Liver (tissue), 9 donors: ENCODE results near the gene CDK5RAP2. TPM values are rescaled to one million over a fixed set of nuclear protein-coding genes. Genes with fewer than 3 reads are reported as not detected.

Source experiments
- DNase-seq: peaks from one replicate; pipeline ENCODE4 v3.0.0-alpha.2; 2017; ENCODE audit warnings: low spot score
- H3K27ac ChIP-seq, 2 donors: one replicate each; pipeline ENCODE4 v1.7.0; 2013; ENCODE audit warnings: inconsistent platforms in 2 of 2, low read length in 2 of 2, control low read depth in 1 of 2, low read depth in 1 of 2, mild to moderate bottlenecking in 1 of 2
- H3K27me3 ChIP-seq, 4 donors: one replicate each; pipeline versions ENCODE4 v1.6.1 to v1.7.0; 2013; ENCODE audit warnings: low read length in 3 of 4, inconsistent platforms in 1 of 4, mild to moderate bottlenecking in 1 of 4, moderate library complexity in 1 of 4; ENCODE audit not compliant: control insufficient read depth in 4 of 4, insufficient read depth in 4 of 4
- H3K36me3 ChIP-seq, 4 donors: one replicate each; pipeline versions ENCODE4 v1.6.1 to v1.7.0; 2013; ENCODE audit warnings: low read length in 3 of 4, mild to moderate bottlenecking in 3 of 4, low read depth in 1 of 4, moderate library complexity in 1 of 4; ENCODE audit not compliant: control insufficient read depth in 4 of 4, insufficient read depth in 3 of 4
- H3K4me1 ChIP-seq, 4 donors: one replicate each; pipeline versions ENCODE4 v1.6.1 to v1.7.0; 2013; ENCODE audit warnings: low read length in 3 of 4, mild to moderate bottlenecking in 3 of 4, moderate library complexity in 1 of 4; ENCODE audit not compliant: control insufficient read depth in 4 of 4, insufficient read depth in 4 of 4
- H3K4me3 ChIP-seq, 3 donors: one replicate each; pipeline versions ENCODE4 v1.6.1 to v1.7.0; 2013; ENCODE audit warnings: low read length in 3 of 3, control low read depth in 1 of 3, low read depth in 1 of 3, mild to moderate bottlenecking in 1 of 3
- H3K9ac ChIP-seq, 2 donors: one replicate each; pipeline ENCODE4 v1.7.0; 2013; ENCODE audit warnings: low read length in 2 of 2, mild to moderate bottlenecking in 2 of 2, moderate library complexity in 2 of 2, control low read depth in 1 of 2, low read depth in 1 of 2
- H3K9me3 ChIP-seq, 4 donors: one replicate each; pipeline versions ENCODE4 v1.6.1 to v1.7.0; 2013; ENCODE audit warnings: low read length in 3 of 4; ENCODE audit not compliant: control insufficient read depth in 4 of 4
- ATF3 ChIP-seq: IDR thresholded peaks from 2 replicates; pipeline ENCODE4 v1.6.1; 2016; ENCODE audit warnings: antibody characterized with exemption
- CTCF ChIP-seq: fragments of 150-350 bp; IDR thresholded peaks from 2 replicates; pipeline ENCODE4 v1.5.1; 2017; ENCODE audit warnings: improper control_type of control experiment, low read depth, low read length; ENCODE audit not compliant: missing input control
- EGR1 ChIP-seq, 2 donors: IDR thresholded peaks; 2 replicates each; pipeline ENCODE4 v1.6.1; 2016 to 2018; ENCODE audit warnings: antibody characterized with exemption in 2 of 2, low read depth in 2 of 2
- FOXA1 ChIP-seq: IDR thresholded peaks from 2 replicates; pipeline ENCODE4 v1.6.1; 2016; ENCODE audit warnings: antibody characterized with exemption
- FOXA2 ChIP-seq: IDR thresholded peaks from 2 replicates; pipeline ENCODE4 v1.6.1; 2016; ENCODE audit warnings: antibody characterized with exemption
- HNF4A ChIP-seq, 2 donors: conservative IDR thresholded peaks; 2 replicates each; pipeline ENCODE4 v1.6.1; 2016; ENCODE audit warnings: antibody characterized with exemption in 2 of 2, mild to moderate bottlenecking in 2 of 2
- HNF4G ChIP-seq: IDR thresholded peaks from 2 replicates; pipeline ENCODE4 v1.6.1; 2016; ENCODE audit warnings: antibody characterized with exemption
- JUND ChIP-seq, 2 donors: IDR thresholded peaks; 2 replicates each; pipeline ENCODE4 v1.6.1; 2016; ENCODE audit warnings: antibody characterized with exemption in 2 of 2
- MAX ChIP-seq: IDR thresholded peaks from 2 replicates; pipeline ENCODE4 v1.6.1; 2016; ENCODE audit warnings: antibody characterized with exemption
- NR2F2 ChIP-seq: IDR thresholded peaks from 2 replicates; pipeline ENCODE4 v1.6.1; 2016; ENCODE audit warnings: antibody characterized with exemption
- REST ChIP-seq: IDR thresholded peaks from 2 replicates; pipeline ENCODE4 v1.6.1; 2016; ENCODE audit warnings: antibody characterized with exemption, mild to moderate bottlenecking
- RXRA ChIP-seq, 2 donors: IDR thresholded peaks; 2 replicates each; pipeline ENCODE4 v1.6.1; 2017 to 2018; ENCODE audit warnings: antibody characterized with exemption in 2 of 2, mild to moderate bottlenecking in 1 of 2
- SP1 ChIP-seq: IDR thresholded peaks from 2 replicates; pipeline ENCODE4 v1.6.1; 2018; ENCODE audit warnings: antibody characterized with exemption, mild to moderate bottlenecking
- TAF1 ChIP-seq: conservative IDR thresholded peaks from 2 replicates; pipeline ENCODE4 v1.6.1; 2016; ENCODE audit warnings: antibody characterized with exemption, mild to moderate bottlenecking
- ZBTB33 ChIP-seq: IDR thresholded peaks from 2 replicates; pipeline ENCODE4 v1.6.1; 2016; ENCODE audit warnings: antibody characterized with exemption
- WGBS: extraction: QIAGEN DNeasy Blood & Tissue Kit; methylation state at CpG from one replicate; pipeline ENCODE4 v1.1.7; 2013; 5-methylcytosine and 5-hydroxymethylcytosine counted together
- polyA plus RNA-seq, 2 donors: library from polyadenylated mRNA; stranded (reverse) in 1 of 2; unstranded in 1 of 2; fragments of 200-250 nt in 1 of 2; fragments of >200 nt in 1 of 2; fragmentation: Nextera tagmentation in 1 of 2; extraction: Ambion mirVana in 1 of 2; gene quantifications; one replicate each; pipeline versions ENCODE4 v1.2.1 to v1.2.3, GENCODE V29; 2013 to 2015
- total RNA-seq, 2 donors: library from RNA; depleted of rRNA; stranded (reverse); fragments of >200 nt; gene quantifications; one replicate each; pipeline ENCODE4 v1.2.3, GENCODE V29; 2014
- donor health status: healthy.
- donor health status: healthy.
- donor health status: healthy.
- donor health status: healthy.
- donor health status: healthy.

The CDK5RAP2 gene
- total and polyA plus RNA-seq, 4 donors: 11.7 to 38.9 (median 21.7) TPM

GRCh38 chr9:120408680-120409258, 171.2 kb downstream of the CDK5RAP2 start:
- H3K4me3 ChIP-seq: no peak overlapping the region
- H3K4me1 ChIP-seq: peaks cover 0 to 7% (median 0%) of the 10 kb centered on the region in 4 donors
- TF ChIP-seq FOXA2 (no peak), ZBTB33 (no peak), EGR1 (IDR thresholded peaks at IDR 0.05; ENCODE audit: low read depth in 2 of 2) (no peak), HNF4G (no peak), SP1 (no peak), RXRA (IDR thresholded peaks at IDR 0.05) (no peak), TAF1 (no peak), JUND (IDR thresholded peaks at IDR 0.05) (no peak), MAX (no peak), NR2F2 (no peak), HNF4A (conservative IDR thresholded peaks at IDR 0.05) (no peak), FOXA1 (no peak), REST (no peak)
- no peak overlapping the region for H3K9ac ChIP-seq
- H3K9me3 ChIP-seq: no peaks in the 10 kb centered on the region
- peaks cover 6 to 49% (median 35%) of the 10 kb centered on the region in 4 donors for H3K36me3 ChIP-seq
- no peak for DNase-seq
- no peak overlapping the region for H3K27ac ChIP-seq
- H3K27me3 ChIP-seq: no peaks in the 10 kb centered on the region
- WGBS: 91% methylated on average over 14 of the region's 14 CpGs

- peaks cover 6 to 61% (median 50%) of the 10 kb centered on the region in 4 donors for H3K36me3 ChIP-seq
- H3K9me3 ChIP-seq: no peaks in the 10 kb centered on the region
- no peak overlapping the region for H3K9ac ChIP-seq
- TF ChIP-seq HNF4G: no peak
- no peak for TF ChIP-seq NR2F2
- TF ChIP-seq SP1: no peak
- no peak for TF ChIP-seq CTCF
- no peak for TF ChIP-seq ATF3
- TF ChIP-seq FOXA2: no peak
- no peak for TF ChIP-seq RXRA (IDR thresholded peaks at IDR 0.05)
- TF ChIP-seq JUND (IDR thresholded peaks at IDR 0.05): no peak
- TF ChIP-seq FOXA1: no peak
- no peak for TF ChIP-seq REST
- no peak overlapping the region for H3K4me3 ChIP-seq
- H3K4me1 ChIP-seq: peaks cover 0 to 3% (median 0%) of the 10 kb centered on the region in 4 donors
- no peaks in the 10 kb centered on the region for H3K27me3 ChIP-seq
- WGBS: 97% methylated on average over 2 of the region's 2 CpGs
- H3K27ac ChIP-seq: no peak overlapping the region
- no peak for DNase-seq
Measured at GRCh38 chr9:120405860-120406259, 174.1 kb downstream of the CDK5RAP2 start.
